Measurements from ENCODE around the gene OARD1. TPM values are rescaled to one million over a fixed set of nuclear protein-coding genes. Genes with fewer than 3 reads are reported as not detected.

OARD1 gene
- total RNA-seq, 1 donor from 2014 or later, result 10.6 TPM

GRCh38 chr6:41059556-41059955 lies 12.6 kb downstream of the OARD1 start:
- H3K9me3 ChIP-seq (ENCODE audit: insufficient read depth, low read depth, low read length), result no peaks in the 10 kb centered on the region
- no peak overlapping the region for H3K9ac ChIP-seq (ENCODE audit: low read length)
- Mint-ChIP-seq H3K27ac (ENCODE audit: unreplicated experiment) (no peak overlapping the region), H3K9me3 (ENCODE audit: unreplicated experiment) (peaks cover 2% of the 10 kb centered on the region), H3K36me3 (ENCODE audit: low read depth, unreplicated experiment) (no peaks in the 10 kb centered on the region), H3K4me3 (ENCODE audit: unreplicated experiment) (no peak overlapping the region), H3K27me3 (ENCODE audit: low read depth, unreplicated experiment) (peaks cover 3% of the 10 kb centered on the region), H3K4me1 (ENCODE audit: low read depth, unreplicated experiment) (peaks cover 19% of the 10 kb centered on the region)
- no peaks in the 10 kb centered on the region for H3K4me1 ChIP-seq (ENCODE audit: insufficient read depth, low read length)
- H3K27ac ChIP-seq (ENCODE audit: low read depth, low read length), result no peak overlapping the region
- H3K4me2 ChIP-seq (ENCODE audit: low read length), result no peak overlapping the region
- FAIRE-seq, result no peak
- H3K79me2 ChIP-seq (ENCODE audit: insufficient read depth, low read length), result no peaks in the 10 kb centered on the region
- peak; percentile 27 for DNase-seq (ENCODE audit: low read depth)
- TF ChIP-seq EZH2 (IDR thresholded peaks at IDR 0.05; ENCODE audit: insufficient read depth, low read length), result no peak
- TF ChIP-seq CTCF (IDR thresholded peaks at IDR 0.05; ENCODE audit: insufficient read depth, low read depth, low read length), result no peak
- no peaks in the 10 kb centered on the region for H4K20me1 ChIP-seq (ENCODE audit: insufficient read depth, low read length)
- H3K4me3 ChIP-seq (ENCODE audit: insufficient read depth, low read depth, low read length), result no peak overlapping the region
- H3K27me3 ChIP-seq (ENCODE audit: insufficient read depth, low read length), result no peaks in the 10 kb centered on the region
- H2AFZ ChIP-seq (ENCODE audit: low read depth, low read length), result no peak overlapping the region
- no peaks in the 10 kb centered on the region for H3K36me3 ChIP-seq (ENCODE audit: insufficient read depth, low read length)

GRCh38 chr6:41058783-41059181 lies 13.4 kb downstream of the OARD1 start:
- Mint-ChIP-seq H3K27me3 (ENCODE audit: low read depth, unreplicated experiment) (peaks cover 3% of the 10 kb centered on the region), H3K27ac (ENCODE audit: unreplicated experiment) (no peak overlapping the region), H3K9me3 (ENCODE audit: unreplicated experiment) (peaks cover 2% of the 10 kb centered on the region), H3K4me1 (ENCODE audit: low read depth, unreplicated experiment) (peaks cover 19% of the 10 kb centered on the region), H3K36me3 (ENCODE audit: low read depth, unreplicated experiment) (no peaks in the 10 kb centered on the region), H3K4me3 (ENCODE audit: unreplicated experiment) (no peak overlapping the region)
- Histone ChIP-seq H3K27me3 (ENCODE audit: insufficient read depth, low read length) (no peaks in the 10 kb centered on the region), H3K9me3 (ENCODE audit: insufficient read depth, low read depth, low read length) (no peaks in the 10 kb centered on the region), H3K4me3 (ENCODE audit: insufficient read depth, low read depth, low read length) (no peak overlapping the region), H3K79me2 (ENCODE audit: insufficient read depth, low read length) (no peaks in the 10 kb centered on the region), H2AFZ (ENCODE audit: low read depth, low read length) (no peak overlapping the region), H3K36me3 (ENCODE audit: insufficient read depth, low read length) (no peaks in the 10 kb centered on the region), H4K20me1 (ENCODE audit: insufficient read depth, low read length) (no peaks in the 10 kb centered on the region), H3K4me1 (ENCODE audit: insufficient read depth, low read length) (no peaks in the 10 kb centered on the region), H3K4me2 (ENCODE audit: low read length) (no peak overlapping the region), H3K27ac (ENCODE audit: low read depth, low read length) (no peak overlapping the region), H3K9ac (ENCODE audit: low read length) (no peak overlapping the region)
- no peak for DNase-seq (ENCODE audit: low read depth)
- TF ChIP-seq CTCF (IDR thresholded peaks at IDR 0.05; ENCODE audit: insufficient read depth, low read depth, low read length), result no peak
- no peak for TF ChIP-seq EZH2 (IDR thresholded peaks at IDR 0.05; ENCODE audit: insufficient read depth, low read length)
- FAIRE-seq, result no peak

- DNase-seq (ENCODE audit: low read depth) (no peak), FAIRE-seq (no peak)
- no peaks in the 10 kb centered on the region for H3K79me2 ChIP-seq (ENCODE audit: insufficient read depth, low read length)
- no peaks in the 10 kb centered on the region for H3K36me3 Mint-ChIP-seq (ENCODE audit: low read depth, unreplicated experiment)
- H3K27me3 Mint-ChIP-seq (ENCODE audit: low read depth, unreplicated experiment), result peaks cover 3% of the 10 kb centered on the region
- H3K4me1 Mint-ChIP-seq (ENCODE audit: low read depth, unreplicated experiment), result peaks cover 21% of the 10 kb centered on the region
- H3K27ac ChIP-seq (ENCODE audit: low read depth, low read length), result no peak overlapping the region
- no peaks in the 10 kb centered on the region for H3K4me1 ChIP-seq (ENCODE audit: insufficient read depth, low read length)
- no peak overlapping the region for H3K4me3 Mint-ChIP-seq (ENCODE audit: unreplicated experiment)
- no peak overlapping the region for H3K4me2 ChIP-seq (ENCODE audit: low read length)
- H2AFZ ChIP-seq (ENCODE audit: low read depth, low read length), result no peak overlapping the region
- H3K4me3 ChIP-seq (ENCODE audit: insufficient read depth, low read depth, low read length), result no peak overlapping the region
- H4K20me1 ChIP-seq (ENCODE audit: insufficient read depth, low read length), result no peaks in the 10 kb centered on the region
- no peaks in the 10 kb centered on the region for H3K36me3 ChIP-seq (ENCODE audit: insufficient read depth, low read length)
- H3K9me3 Mint-ChIP-seq (ENCODE audit: unreplicated experiment), result peaks cover 2% of the 10 kb centered on the region
- H3K27me3 ChIP-seq (ENCODE audit: insufficient read depth, low read length), result no peaks in the 10 kb centered on the region
- no peaks in the 10 kb centered on the region for H3K9me3 ChIP-seq (ENCODE audit: insufficient read depth, low read depth, low read length)
- no peak overlapping the region for H3K27ac Mint-ChIP-seq (ENCODE audit: unreplicated experiment)
- H3K9ac ChIP-seq (ENCODE audit: low read length), result no peak overlapping the region
- TF ChIP-seq EZH2 (IDR thresholded peaks at IDR 0.05; ENCODE audit: insufficient read depth, low read length) (no peak), CTCF (IDR thresholded peaks at IDR 0.05; ENCODE audit: insufficient read depth, low read depth, low read length) (no peak)
Measured at GRCh38 chr6:41056768-41057490, 15.2 kb downstream of the OARD1 start.
